Adipocyte (in vitro differentiated cells): ENCODE measurements around the gene UGP2.
A peak's percentile ranks its signal among the peaks of the same experiment; 100 is the strongest.
"Not testable (repeated sequence)": the region's sequence is repeated elsewhere in the genome, so short reads cannot be mapped to it uniquely, and the experiment has no call there.

ENCODE experiments used
- DNase-seq: peaks from one replicate; pipeline ENCODE4 v3.0.0-alpha.2; 2015; ENCODE audit warnings: low read depth
- H3K27me3 ChIP-seq: replicated peaks from 2 replicates; pipeline ENCODE4 v1.7.0; 2013; ENCODE audit warnings: mild to moderate bottlenecking, low read length, moderate library complexity; ENCODE audit not compliant: control insufficient read depth, insufficient read depth
- H3K36me3 ChIP-seq: 2 replicates; pipeline ENCODE4 v1.7.0; 2013; ENCODE audit warnings: low read length, mild to moderate bottlenecking, moderate library complexity; ENCODE audit not compliant: control insufficient read depth, insufficient read depth, severe bottlenecking
- H3K4me1 ChIP-seq: 2 replicates; pipeline ENCODE4 v1.7.0; 2013; ENCODE audit warnings: mild to moderate bottlenecking, low read length, moderate library complexity; ENCODE audit not compliant: control insufficient read depth, insufficient read depth
- H3K4me3 ChIP-seq: 2 replicates; pipeline ENCODE4 v1.7.0; 2013; ENCODE audit warnings: mild to moderate bottlenecking, low read length, moderate library complexity
- H3K9ac ChIP-seq: 2 replicates; pipeline ENCODE4 v1.7.0; 2013; ENCODE audit warnings: mild to moderate bottlenecking, low read length, moderate library complexity
- H3K9me3 ChIP-seq: 2 replicates; pipeline ENCODE4 v1.7.0; 2013; ENCODE audit warnings: mild to moderate bottlenecking, low read length, moderate library complexity; ENCODE audit not compliant: control insufficient read depth

UGP2 gene

GRCh38 chr2:63903003-63903402, 61.3 kb downstream of the UGP2 start:
- H3K9ac ChIP-seq: no peak overlapping the region
- peaks cover 60% of the 10 kb centered on the region for H3K36me3 ChIP-seq
- H3K9me3 ChIP-seq: peaks cover 18% of the 10 kb centered on the region
- DNase-seq: peak; percentile 25
- no peak overlapping the region for H3K4me3 ChIP-seq
- H3K4me1 ChIP-seq: peaks cover 17% of the 10 kb centered on the region
- no peaks in the 10 kb centered on the region for H3K27me3 ChIP-seq

- DNase-seq: no peak
- H3K27me3 ChIP-seq: no peaks in the 10 kb centered on the region
- H3K36me3 ChIP-seq: peaks cover 75% of the 10 kb centered on the region
- H3K9ac ChIP-seq: no peak overlapping the region
- H3K9me3 ChIP-seq: no peaks in the 10 kb centered on the region
- no peak overlapping the region for H3K4me3 ChIP-seq
- H3K4me1 ChIP-seq: no peaks in the 10 kb centered on the region
Observed at GRCh38 chr2:63914311-63914710, 72.6 kb downstream of the UGP2 start.

DNA sequence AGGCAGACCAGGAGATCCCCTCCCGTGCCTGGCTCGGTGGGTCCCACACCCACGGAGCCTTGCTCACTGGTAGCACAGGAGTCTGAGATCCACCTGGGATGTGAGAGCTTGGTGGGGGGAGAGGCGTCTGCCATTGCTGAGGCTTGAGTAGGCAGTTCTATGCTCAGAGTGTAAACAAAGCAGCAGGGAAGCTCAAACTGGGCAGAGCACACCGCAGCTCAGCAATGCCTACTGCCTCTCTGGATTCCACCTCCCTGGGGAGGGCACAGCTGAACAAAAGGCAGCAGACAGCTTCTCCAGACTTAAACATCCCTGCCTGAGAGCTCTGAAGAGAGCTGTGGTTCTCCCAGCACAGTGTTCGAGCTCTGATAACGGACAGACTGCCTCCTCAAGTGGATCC, 85.1 kb downstream of the UGP2 start:
- H3K36me3 ChIP-seq: peaks cover 19% of the 10 kb centered on the region
- H3K4me3 ChIP-seq: no peak overlapping the region
- no peaks in the 10 kb centered on the region for H3K4me1 ChIP-seq
- DNase-seq: no peak
- no peaks in the 10 kb centered on the region for H3K9me3 ChIP-seq
- no peak overlapping the region for H3K9ac ChIP-seq
- no peaks in the 10 kb centered on the region for H3K27me3 ChIP-seq

- H3K9ac ChIP-seq, H3K4me1 ChIP-seq, H3K9me3 ChIP-seq, H3K4me3 ChIP-seq, H3K27me3 ChIP-seq, DNase-seq: not testable (repeated sequence)
- H3K36me3 ChIP-seq: peaks cover 20% of the 10 kb centered on the region
Observed at GRCh38 chr2:63932104-63932503, 90.4 kb downstream of the UGP2 start.
